A549 (cell line): ENCODE results near the gene CXXC5. TPM values are rescaled to one million over a fixed set of nuclear protein-coding genes. Genes with fewer than 3 reads are reported as not detected.

Source experiments
- ATAC-seq, 2 experiments: fragments of 200-7000 bp in 1 of 2; fragments of >200 bp in 1 of 2; cut with Nextera tagmentation in 1 of 2; cut with Tn5 transposase in 1 of 2; 3 replicates each; pipeline versions ENCODE4 v1.8.0 to v1.9.1; 2018 to 2020; ENCODE audit warnings: mild to moderate bottlenecking in 1 of 2, moderate library complexity in 1 of 2
- CTCF ChIA-PET: fragments of 300-600 bp; sonication (Branson Sonifier 250); formaldehyde crosslinking; extraction: SDS; loops from one replicate; lab custom pipeline; 2021; ENCODE audit warnings: antibody characterized with exemption, inconsistent platforms; lab: Yijun Ruan, JAX
- POLR2A ChIA-PET: fragments of 350-600 bp; formaldehyde crosslinking; extraction: SDS; loops from one replicate; lab custom pipeline; 2021; ENCODE audit warnings: antibody characterized with exemption, inconsistent platforms; lab: Yijun Ruan, JAX
- DNase-seq, 2 experiments: peaks; one replicate each; pipeline versions ENCODE4 v3.0.0 to v3.0.0-alpha.2; 2011 to 2016; ENCODE audit warnings: low read depth in 1 of 2, low spot score in 1 of 2
- FAIRE-seq: peaks from 2 replicates; lab custom pipeline; 2011; peaks lifted over from hg19 to GRCh38; lab: Jason Lieb, UNC
- H3K27ac ChIP-seq, 2 experiments: fragments of >200 bp; sonication (Bioruptor Twin); formaldehyde crosslinking; 3 replicates each; pipeline ENCODE4 v1.5.1; 2016 to 2017
- H3K4me1 ChIP-seq: fragments of >200 bp; sonication (Bioruptor Twin); formaldehyde crosslinking; 3 replicates; pipeline ENCODE4 v1.6.1; 2016
- H3K4me2 ChIP-seq: fragments of >200 bp; sonication (Bioruptor Twin); formaldehyde crosslinking; 3 replicates; pipeline ENCODE4 v1.6.1; 2016
- H3K4me3 ChIP-seq: fragments of >200 bp; sonication (Bioruptor Twin); formaldehyde crosslinking; 3 replicates; pipeline ENCODE4 v1.5.1; 2016
- H3K9me3 ChIP-seq: fragments of >200 bp; sonication (Bioruptor Twin); formaldehyde crosslinking; 3 replicates; pipeline ENCODE4 v1.6.1; 2016
- CEBPB ChIP-seq, 2 experiments: fragments of >200 bp in 1 of 2; sonication (Bioruptor Twin) in 1 of 2; formaldehyde crosslinking in 1 of 2; IDR thresholded peaks; 2 replicates each; pipeline ENCODE4 v1.6.1; 2012 to 2016
- EHF ChIP-seq: fragments of 250-450 bp; sonication (Bioruptor Pico); IDR thresholded peaks from 2 replicates; pipeline ENCODE4 v1.5.0; 2020; ENCODE audit warnings: mild to moderate bottlenecking
- FOXS1 ChIP-seq: fragments of 250-450 bp; sonication (Bioruptor Pico); IDR thresholded peaks from 2 replicates; pipeline ENCODE4 v1.5.0; 2020; ENCODE audit warnings: mild to moderate bottlenecking, moderate library complexity
- HDAC2 ChIP-seq: fragments of 200-600 bp; sonication (generic); IDR thresholded peaks from 2 replicates; pipeline ENCODE4 v1.6.1; 2016
- JUN ChIP-seq, 2 experiments: fragments of >200 bp; sonication (Bioruptor Twin); formaldehyde crosslinking; IDR thresholded peaks; 2 replicates in 1 of 2; 3 replicates in 1 of 2; pipeline ENCODE4 v1.6.1; 2016 to 2017
- KDM5A ChIP-seq: fragments of 200-600 bp; sonication (generic); IDR thresholded peaks from 2 replicates; pipeline ENCODE4 v1.6.1; 2016; ENCODE audit warnings: antibody characterized with exemption, mild to moderate bottlenecking
- MAX ChIP-seq: IDR thresholded peaks from 2 replicates; pipeline ENCODE4 v1.6.1; 2012
- MYC ChIP-seq: IDR thresholded peaks from 2 replicates; pipeline ENCODE4 v1.6.1; 2012; ENCODE audit warnings: mild to moderate bottlenecking, inconsistent platforms, low read length, improper control_type of control experiment, borderline replicate concordance
- POLR2A ChIP-seq: IDR thresholded peaks from 2 replicates; pipeline ENCODE4 v1.6.1; 2012; ENCODE audit warnings: mild to moderate bottlenecking, low read length
- POLR2AphosphoS2 ChIP-seq: conservative IDR thresholded peaks from 2 replicates; pipeline ENCODE4 v1.6.1; 2012; ENCODE audit warnings: low read length, improper control_type of control experiment, inconsistent platforms
- RAD21 ChIP-seq, 2 experiments: fragments of >200 bp in 1 of 2; sonication (Bioruptor Twin) in 1 of 2; formaldehyde crosslinking in 1 of 2; IDR thresholded peaks in 1 of 2; conservative IDR thresholded peaks in 1 of 2; 2 replicates in 1 of 2; 3 replicates in 1 of 2; pipeline ENCODE4 v1.6.1; 2012 to 2018; ENCODE audit warnings: inconsistent platforms in 1 of 2
- REST ChIP-seq: fragments of 200-600 bp; sonication (generic); IDR thresholded peaks from 2 replicates; pipeline ENCODE4 v1.6.1; 2016; ENCODE audit warnings: antibody characterized with exemption, mild to moderate bottlenecking, moderate library complexity
- RFX5 ChIP-seq: fragments of 450-650 bp; IDR thresholded peaks from 2 replicates; pipeline ENCODE4 v1.7.1; 2014; ENCODE audit warnings: antibody characterized with exemption, mild to moderate bottlenecking, moderate library complexity
- TFCP2L1 ChIP-seq: fragments of 250-450 bp; sonication (Bioruptor Pico); IDR thresholded peaks from 2 replicates; pipeline ENCODE4 v1.5.0; 2021; ENCODE audit warnings: mild to moderate bottlenecking
- ZNF302 ChIP-seq: fragments of 250-450 bp; sonication (Bioruptor Pico); IDR thresholded peaks from 2 replicates; pipeline ENCODE4 v1.9.0; 2021; ENCODE audit warnings: inconsistent platforms, mild to moderate bottlenecking, moderate library complexity
- WGBS: methylation state at CpG from one replicate; pipeline ENCODE4 v1.1.6; 2017; ENCODE audit errors: missing lambda C conversion rate; 5-methylcytosine and 5-hydroxymethylcytosine counted together
- polyA plus RNA-seq, 4 experiments: library from polyadenylated mRNA; depleted of rRNA in 3 of 4; stranded (reverse); fragments of >200 nt; fragmentation: RNase III in 1 of 4; extraction: RNeasy Plus Mini Kit Qiagen cat#74134 plus additional on column Dnase treatment in 1 of 4; gene quantifications; 2 replicates in 3 of 4; 3 replicates in 1 of 4; pipeline ENCODE4 v1.2.3, GENCODE V29; 2011 to 2017

CXXC5 gene
- polyA plus RNA-seq, 2 of the 4 experiments (the other 2 are of a cell fraction) = 18.1 to 32.5 TPM

- no peak for FAIRE-seq
Measured at GRCh38 chr5:139688088-139688702, 40.0 kb downstream of the CXXC5 start.

GRCh38 chr5:139688751-139689372, 40.7 kb downstream of the CXXC5 start:
- CTCF ChIA-PET = interaction anchor here (0.7 to 10.6 kb wide), 18 partner anchors 12 to 268 kb away, joined by 3 to 248 read pairs (median 10); partner anchors contain the start of gene CXXC5
- DNase-seq (no peak), ATAC-seq (no peak), FAIRE-seq (no peak)
- H3K4me3 ChIP-seq = no peak overlapping the region
- peak overlapping the region in 1 of 2 experiments; percentile 37; a peak in 2 of 6 replicates for H3K27ac ChIP-seq
- H3K4me2 ChIP-seq = no peak overlapping the region
- 80% methylated on average over 7 of the region's 8 CpGs for WGBS
- TF ChIP-seq ZNF302 (no peak), POLR2A (no peak), HDAC2 (no peak), REST (no peak), EHF (CRISPR knock-in tag) (no peak)
- no peaks in the 10 kb centered on the region for H3K9me3 ChIP-seq
- peaks cover 36% of the 10 kb centered on the region for H3K4me1 ChIP-seq
- POLR2A ChIA-PET = no interaction called here

More at GRCh38 chr5:139688088-139688702, 40.0 kb downstream of the CXXC5 start:
- Histone ChIP-seq H3K9me3 (no peaks in the 10 kb centered on the region), H3K4me2 (no peak overlapping the region), H3K4me1 (peaks cover 38% of the 10 kb centered on the region), H3K4me3 (no peak overlapping the region), H3K27ac (peak overlapping the region in 1 of 2 experiments; percentile 37; a peak in 2 of 6 replicates)
- ATAC-seq (no peak), DNase-seq (no peak)
- CTCF ChIA-PET = interaction anchor here (0.6 to 10.6 kb wide), 7 partner anchors 12 to 116 kb away, joined by 3 to 248 read pairs (median 9); no protein-coding TSS in a partner anchor
- 77% methylated on average over 14 of the region's 14 CpGs for WGBS
- POLR2A ChIA-PET = no interaction called here
- TF ChIP-seq CEBPB (IDR thresholded peaks at IDR 0.05) (no peak), FOXS1 (CRISPR knock-in tag) (no peak), TFCP2L1 (CRISPR knock-in tag) (no peak), JUN (IDR thresholded peaks at IDR 0.05) (0 out of 5 replicates have a peak, but pooled peaks of 1 of the 2 experiments have one; percentile 20), MYC (no peak)

- no peak overlapping the region for H3K4me3 ChIP-seq
- peak overlapping the region; percentile 20 to 69; a peak in 4 of 6 replicates for H3K27ac ChIP-seq
- peak; percentile 8 to 60; a peak in 3 of 6 replicates for ATAC-seq
- ChIA-PET POLR2A (no interaction called here), CTCF (interaction anchor here (0.9 to 10.6 kb wide), 27 partner anchors 11 to 269 kb away, joined by 3 to 248 read pairs (median 9); partner anchors contain the start of gene CXXC5)
- WGBS = 79% methylated on average over 6 of the region's 16 CpGs
- TF ChIP-seq RFX5 (no peak), MAX (no peak), RAD21 (conservative IDR thresholded peaks at IDR 0.05 in 1 of 2, IDR thresholded peaks at IDR 0.05 in 1 of 2) (no peak), POLR2AphosphoS2 (no peak), HDAC2 (no peak), KDM5A (no peak)
- no peaks in the 10 kb centered on the region for H3K9me3 ChIP-seq
- no peak for DNase-seq
- H3K4me1 ChIP-seq = peaks cover 34% of the 10 kb centered on the region
- H3K4me2 ChIP-seq = 0 out of 3 replicates have a peak overlapping the region, but pooled peaks have one; percentile 21
- FAIRE-seq = no peak
Measured at GRCh38 chr5:139689631-139690063, 41.5 kb downstream of the CXXC5 start.
